HG03558 (cell line): ENCODE results near the gene RNF13.
"Not testable (repeated sequence)": the region's sequence is repeated elsewhere in the genome, so short reads cannot be mapped to it uniquely, and the experiment has no call there.

Experiments used
- ATAC-seq: cut with Tn5 transposase; IDR thresholded peaks from one replicate; pipeline ENCODE4 v1.9.1; 2021; ENCODE audit warnings: moderate number of reproducible peaks; ENCODE audit not compliant: unreplicated experiment; ENCODE audit errors: extremely low read depth

Gene RNF13

DNA sequence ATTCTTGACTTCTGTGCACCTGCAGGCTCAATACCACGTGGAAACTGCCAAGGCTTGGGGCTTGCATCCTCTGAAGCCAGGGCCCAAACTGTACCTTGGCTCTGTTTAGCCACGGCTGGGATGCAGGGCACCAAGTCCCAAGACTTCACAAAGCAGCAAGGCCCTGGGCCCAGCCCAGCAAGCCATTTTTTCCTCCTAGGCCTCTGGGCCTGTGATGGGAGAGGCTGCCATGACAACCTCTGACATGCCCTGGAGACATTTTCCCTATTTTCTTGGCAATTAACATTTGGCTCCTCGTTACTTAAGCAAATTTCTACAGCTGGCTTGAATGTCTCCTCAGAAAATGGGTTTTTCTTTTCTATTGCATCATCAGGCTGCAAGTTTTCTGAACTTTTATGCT, 25.5 kb downstream of the RNF13 start:
- not testable (repeated sequence) for ATAC-seq

DNA sequence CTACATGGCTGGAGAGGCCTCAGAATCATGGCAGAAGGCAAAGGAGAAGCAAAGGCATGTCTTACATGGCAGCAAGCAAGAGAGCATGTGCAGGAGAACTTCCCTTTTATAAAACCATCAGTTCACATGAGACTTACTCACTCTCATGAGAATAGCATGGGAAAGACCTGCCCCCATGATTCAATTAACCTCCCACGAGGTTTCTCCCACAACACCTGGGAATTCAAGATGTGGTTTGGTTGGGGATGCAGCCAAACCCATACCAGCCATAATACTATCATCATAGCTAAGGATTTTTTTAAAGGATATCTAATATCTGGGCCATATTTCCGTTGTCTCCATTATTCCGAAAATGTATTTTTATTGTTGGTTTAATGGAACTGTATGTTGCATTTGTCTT, 26.5 kb downstream of the RNF13 start:
- ATAC-seq = not testable (repeated sequence)

DNA sequence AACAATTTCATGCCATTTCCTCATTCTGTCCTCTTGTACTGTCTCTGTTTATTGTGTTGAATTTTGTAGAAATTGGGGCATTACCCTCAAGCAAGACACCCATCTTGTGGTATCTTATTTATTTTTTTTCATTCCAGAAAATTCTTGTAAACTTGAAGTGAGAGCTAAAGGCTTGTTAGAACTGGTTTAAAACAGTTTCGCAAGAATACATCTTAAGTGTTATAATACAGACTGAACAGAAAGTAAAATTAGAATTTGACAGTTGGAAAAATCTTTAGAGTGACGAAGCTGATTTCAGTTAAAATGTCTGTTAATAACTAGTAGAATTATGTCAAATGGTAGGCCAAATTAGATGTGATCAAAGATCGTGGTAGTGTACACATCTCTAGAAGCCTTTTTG, 26.9 kb downstream of the RNF13 start:
- no peak for ATAC-seq

DNA sequence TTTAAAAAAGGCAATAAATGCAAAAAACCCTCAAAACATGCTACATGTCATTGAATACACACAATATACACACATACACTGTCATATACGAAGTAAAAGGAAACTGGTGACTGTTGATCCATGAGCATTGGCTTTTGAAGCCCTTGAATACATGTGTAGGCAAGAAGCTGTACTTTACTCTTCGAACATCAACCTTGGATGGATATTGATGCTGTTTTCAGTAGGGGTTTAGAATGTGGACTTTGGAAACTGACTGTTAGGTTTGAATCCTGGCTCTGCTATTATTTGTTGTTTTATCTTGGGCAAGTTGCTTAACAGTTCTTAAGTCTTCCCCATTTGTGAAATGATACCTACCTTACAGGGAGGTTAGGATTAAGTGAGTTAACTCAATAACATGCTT, 30.5 kb downstream of the RNF13 start:
- no peak for ATAC-seq

DNA sequence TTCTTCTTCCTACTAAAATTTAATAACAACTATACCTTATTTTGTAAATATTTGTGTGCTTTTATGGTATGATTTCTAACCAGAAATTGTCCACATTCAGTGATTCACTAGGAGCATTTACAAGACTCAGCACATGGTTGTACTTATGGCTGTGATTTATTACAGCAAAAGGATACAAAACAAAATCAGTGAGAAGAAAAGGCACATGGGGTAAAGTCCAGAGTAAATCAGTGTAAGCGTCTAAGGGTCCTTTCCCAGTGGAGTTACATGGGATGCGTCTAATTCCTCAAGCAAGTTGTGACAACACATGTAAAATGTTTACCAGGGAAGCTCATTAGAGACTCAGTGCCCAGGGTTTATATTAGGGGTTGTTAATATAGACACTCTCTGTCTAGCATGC, 31.1 kb downstream of the RNF13 start:
- ATAC-seq = no peak

DNA sequence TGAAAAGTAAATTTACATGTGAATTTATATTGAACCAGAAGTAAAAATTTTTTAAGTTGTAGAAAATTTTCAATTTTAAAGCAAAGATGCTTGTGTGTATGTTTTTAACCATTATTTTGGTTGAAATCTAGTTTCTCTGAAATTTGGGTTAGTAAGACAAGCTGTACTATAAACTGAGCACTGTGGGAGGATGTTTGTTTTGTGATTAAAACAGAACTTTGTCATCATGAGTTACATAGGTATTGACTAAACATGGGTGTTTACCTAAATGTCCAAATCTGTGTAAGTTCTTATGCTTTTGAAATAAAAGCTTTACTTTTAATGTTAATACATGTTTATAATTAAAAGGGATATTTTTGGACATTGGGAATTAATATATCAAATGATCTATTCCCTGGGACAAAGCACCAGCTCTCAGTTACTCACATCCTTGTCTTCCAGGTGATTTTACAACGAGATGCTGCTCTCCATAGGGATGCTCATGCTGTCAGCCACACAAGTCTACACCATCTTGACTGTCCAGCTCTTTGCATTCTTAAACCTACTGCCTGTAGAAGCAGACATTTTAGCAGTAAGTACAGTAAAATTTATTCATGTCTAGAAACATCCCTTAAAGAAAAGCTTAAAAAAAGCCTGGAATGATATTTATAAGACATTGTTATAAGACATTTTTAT, 32.7 kb downstream of the RNF13 start:
- ATAC-seq = no peak

DNA sequence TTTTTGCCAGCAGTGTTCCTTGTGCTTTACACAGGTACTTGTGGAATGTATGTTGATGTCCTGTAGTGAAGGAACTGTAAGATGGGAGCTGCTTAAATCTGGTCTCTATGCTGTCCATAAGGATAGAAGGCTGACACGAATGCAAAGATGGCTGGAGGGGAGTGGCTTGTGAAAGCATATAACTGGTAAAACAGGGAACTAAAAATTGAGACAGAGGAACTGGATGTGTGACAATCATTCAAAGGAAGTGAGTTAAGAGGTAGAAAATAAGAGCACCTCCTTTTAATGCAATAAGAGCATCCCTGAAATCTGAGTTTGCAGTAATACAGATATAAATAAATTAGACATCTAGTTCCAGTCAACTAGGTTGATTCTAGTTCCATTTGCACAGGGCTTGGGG, 35.2 kb downstream of the RNF13 start:
- ATAC-seq = no peak

DNA sequence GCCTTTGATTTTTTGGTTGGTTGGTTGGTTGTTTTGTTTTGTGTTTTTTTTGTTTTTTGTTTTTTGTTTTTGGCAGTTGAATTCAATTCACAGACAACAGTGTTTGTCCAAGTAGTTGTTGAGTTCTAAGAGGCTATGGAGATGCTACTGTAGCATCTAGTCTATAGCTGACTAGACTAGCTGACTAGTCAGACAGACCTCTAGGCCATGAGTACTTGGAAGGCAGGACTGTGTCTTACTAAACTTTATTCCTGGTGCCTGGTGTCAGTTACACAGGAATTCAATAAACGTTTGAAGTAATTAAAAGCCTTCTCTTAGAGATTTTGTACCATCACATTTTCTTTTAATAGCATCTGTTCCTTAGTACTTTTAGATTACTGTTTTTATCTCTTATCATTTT, 35.7 kb downstream of the RNF13 start:
- ATAC-seq = no peak

DNA sequence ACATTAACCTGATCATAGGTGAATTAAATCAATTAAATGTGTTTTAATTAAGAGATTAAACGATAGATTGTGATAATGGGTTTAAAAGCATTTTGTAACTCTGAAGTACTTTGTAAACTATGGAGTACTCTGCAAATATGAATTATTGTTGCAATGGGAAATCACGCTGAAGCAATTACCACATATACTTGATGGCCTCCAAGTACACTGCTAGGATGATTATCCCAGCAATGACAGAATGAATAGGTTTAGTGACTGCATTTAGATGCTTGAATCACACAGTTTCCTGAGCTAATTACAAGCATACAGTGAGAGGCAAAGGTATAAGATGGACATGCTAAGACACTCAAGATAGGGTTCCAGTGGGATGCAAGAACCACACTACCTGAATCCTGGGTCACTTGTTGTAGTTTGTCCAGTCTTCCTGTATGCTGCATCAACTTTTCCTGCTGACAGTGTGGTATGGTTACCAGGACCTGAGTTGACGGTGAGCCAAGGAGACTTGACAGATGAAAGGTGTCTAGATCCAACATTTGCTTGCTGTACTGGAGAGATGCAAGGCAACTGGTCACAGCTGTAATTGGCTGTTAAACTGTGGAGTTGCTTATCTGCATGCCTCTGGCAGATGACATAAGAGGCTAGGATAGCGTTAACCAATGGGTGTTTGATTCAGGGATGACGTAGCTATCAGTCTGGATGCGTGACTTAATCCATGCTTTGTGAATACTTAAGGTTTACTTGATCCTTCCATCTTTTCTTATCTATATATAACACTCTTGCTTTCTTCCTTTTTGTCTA, 38.0 kb downstream of the RNF13 start:
- ATAC-seq = no peak

DNA sequence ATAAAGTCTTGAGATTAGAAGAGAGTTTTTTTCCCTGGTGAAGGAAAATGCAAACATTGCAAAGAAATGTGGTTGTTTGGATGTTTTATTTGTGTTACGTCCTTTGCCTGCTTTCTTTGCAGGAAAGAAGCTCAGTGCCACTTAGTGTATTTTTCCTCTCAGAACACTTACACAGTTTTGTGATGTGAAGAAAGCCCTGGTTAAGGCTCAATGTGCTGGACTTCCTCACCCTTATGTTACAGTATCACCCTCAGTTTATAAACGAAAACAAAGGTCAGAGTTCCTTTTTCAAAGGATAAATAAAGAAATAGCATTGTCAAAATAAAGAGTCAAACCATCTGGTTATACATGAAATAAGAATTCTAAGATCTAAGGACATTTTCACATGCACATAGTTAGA, 45.9 kb downstream of the RNF13 start:
- no peak for ATAC-seq

DNA sequence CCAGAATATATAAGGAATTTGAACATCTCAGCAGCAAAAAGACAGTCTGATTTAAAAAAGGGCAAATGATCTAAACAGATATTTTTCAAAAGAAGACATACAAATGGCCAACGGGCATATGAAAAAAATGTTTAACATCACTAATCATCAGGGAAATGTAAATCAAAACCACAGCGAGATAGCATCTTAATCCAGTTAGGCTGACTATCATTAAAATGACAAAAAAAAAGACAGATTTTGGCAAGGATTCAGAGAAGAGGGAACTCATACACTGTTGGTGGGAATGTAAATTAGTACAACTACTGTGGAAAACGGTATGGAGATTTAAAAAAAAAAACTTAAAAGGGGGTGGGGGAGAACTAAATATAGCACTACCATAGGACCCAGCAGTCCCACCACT, 47.9 kb downstream of the RNF13 start:
- no peak for ATAC-seq

DNA sequence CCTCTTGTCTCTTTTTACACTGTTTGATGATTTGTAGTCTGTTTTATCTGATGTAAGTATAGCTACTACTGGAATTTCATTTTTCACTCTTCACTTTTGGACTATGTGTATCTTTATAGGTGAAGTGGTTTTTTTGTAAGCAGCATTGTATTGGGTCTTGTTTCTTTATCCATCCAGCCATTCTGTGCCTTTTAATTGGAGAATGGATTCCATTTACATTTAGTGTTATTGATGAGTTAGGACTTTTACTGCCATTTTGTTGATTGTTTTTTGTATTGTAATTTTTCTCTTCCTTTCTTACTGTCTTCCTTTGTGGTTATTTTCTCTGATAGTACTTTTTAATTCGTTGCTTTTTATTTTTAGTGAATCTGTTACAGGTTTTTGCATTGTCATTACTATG, 54.5 kb downstream of the RNF13 start:
- no peak for ATAC-seq

DNA sequence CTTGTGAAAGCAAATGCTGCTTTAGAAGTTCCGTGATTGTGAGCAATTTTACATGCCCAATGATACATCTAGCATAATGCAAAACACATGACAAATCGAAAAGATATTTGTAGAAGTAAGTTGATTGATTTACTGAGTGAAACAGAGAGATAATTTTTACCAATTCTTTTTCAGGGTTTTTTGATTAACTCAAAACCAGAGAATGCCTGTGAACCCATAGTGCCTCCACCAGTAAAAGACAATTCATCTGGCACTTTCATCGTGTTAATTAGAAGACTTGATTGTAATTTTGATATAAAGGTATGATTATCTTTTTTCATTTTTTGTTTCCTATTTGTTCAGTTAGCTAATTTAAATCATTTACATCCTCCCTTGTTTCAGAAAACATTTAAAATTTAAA, 58.8 kb downstream of the RNF13 start:
- no peak for ATAC-seq

DNA sequence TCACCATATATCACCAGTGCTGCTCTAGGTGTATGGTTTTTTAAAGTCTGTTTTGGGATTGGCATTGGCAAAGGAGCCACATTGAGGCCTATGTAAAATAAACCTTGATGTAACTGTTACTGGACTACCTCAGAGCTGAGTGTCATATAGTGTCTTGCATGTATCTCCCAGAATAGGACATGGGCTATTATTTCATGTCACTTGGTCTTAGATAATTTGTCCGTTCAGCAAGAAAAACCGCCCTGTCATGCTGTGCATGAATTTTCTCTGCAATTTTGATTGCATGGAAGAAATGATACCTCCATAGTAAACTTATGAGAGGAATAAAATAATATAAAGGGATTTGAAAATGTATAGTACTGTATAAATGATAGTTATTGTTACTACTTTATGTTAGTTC, 59.6 kb downstream of the RNF13 start:
- no peak for ATAC-seq

DNA sequence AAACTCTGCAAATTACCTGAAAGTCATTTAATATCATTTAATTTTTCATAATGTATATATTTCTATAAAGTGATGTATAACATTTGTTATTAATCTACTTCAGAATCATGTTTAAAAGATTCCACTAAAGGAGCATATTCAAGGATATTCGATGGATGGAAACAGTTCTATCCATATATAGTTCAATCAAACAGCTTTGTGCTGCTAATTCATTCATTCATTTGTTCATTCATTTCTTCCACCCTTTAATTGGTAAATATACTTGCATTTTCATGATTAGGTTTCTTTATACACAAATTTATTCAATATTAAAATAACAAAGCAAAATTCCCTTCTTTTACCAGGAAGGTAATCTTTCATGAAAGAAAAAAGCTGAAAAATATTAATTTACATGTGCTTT, 64.7 kb downstream of the RNF13 start:
- ATAC-seq = no peak

DNA sequence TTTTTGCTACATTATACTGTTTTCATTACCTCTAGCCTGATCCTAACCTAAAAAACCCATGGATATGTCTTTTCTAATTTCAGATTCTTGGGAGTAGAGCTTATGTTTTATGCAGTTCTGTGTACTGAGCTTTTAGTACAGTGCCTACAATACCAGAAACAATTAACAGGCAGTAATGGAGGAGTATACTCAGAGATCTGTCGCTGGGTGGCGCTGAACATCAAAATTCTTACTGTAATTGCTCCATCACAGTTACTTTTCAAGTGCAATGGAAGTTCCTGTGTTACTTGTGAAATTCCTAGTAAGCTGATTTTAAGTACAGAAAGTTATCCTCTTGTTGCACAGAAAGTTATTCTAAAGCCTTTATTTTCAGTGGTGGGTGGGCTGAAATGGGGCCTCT, 66.9 kb downstream of the RNF13 start:
- ATAC-seq = no peak

DNA sequence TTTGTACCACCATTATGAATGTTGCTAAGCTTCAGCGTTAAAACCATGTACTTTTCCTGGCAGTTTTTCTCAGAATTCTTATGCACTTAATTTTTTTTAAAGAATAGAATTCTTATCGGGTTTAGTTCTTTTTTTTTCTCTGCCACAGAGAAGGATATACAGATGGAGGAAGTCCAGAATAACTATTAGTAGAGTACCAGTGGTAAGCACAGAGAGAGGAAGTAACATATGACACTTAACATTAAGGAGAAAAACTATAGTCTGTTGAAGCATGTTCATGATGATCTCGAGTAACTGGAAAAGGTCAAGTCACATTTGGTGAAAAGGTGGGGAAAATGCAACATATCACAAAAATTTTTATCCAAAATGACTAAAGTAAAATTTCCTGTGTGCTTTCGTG, 68.9 kb downstream of the RNF13 start:
- no peak for ATAC-seq

DNA sequence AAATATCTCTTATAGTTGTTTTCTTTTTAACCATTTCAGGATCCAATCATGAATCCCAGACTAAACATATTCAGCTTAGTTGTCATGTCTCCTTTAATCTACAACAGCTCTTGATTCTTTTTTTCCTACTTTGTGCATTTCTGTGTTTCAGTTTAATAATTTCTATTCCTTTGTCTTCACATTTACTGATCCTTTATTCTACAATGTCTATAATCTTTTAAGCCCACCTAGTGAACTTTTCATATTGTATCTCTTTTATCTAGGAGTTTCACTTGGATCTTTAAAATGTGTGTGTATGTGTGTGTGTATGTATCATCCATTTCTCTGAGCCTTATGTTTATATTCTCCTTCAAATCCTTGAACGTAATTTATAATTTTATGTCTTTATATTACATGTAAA, 70.1 kb downstream of the RNF13 start:
- no peak for ATAC-seq

DNA sequence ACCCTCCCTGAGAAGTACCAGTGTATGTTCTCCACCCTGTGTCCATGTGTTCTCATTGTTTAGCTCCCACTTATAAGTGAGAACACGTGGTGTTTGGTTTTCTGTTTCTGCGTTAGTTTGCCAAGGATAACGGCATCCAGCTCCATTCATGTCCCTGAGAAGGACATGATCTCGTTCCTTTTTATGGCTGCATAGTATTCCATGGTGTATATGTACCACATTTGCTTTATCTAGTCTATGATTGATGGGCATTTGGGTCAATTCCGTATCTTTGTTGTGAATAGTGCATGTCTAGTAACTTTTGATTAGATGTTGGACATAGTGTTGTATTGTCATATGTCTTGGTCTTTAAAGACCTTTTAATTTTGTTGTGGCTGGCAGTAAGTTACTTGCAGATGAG, 70.8 kb downstream of the RNF13 start:
- not testable (repeated sequence) for ATAC-seq

DNA sequence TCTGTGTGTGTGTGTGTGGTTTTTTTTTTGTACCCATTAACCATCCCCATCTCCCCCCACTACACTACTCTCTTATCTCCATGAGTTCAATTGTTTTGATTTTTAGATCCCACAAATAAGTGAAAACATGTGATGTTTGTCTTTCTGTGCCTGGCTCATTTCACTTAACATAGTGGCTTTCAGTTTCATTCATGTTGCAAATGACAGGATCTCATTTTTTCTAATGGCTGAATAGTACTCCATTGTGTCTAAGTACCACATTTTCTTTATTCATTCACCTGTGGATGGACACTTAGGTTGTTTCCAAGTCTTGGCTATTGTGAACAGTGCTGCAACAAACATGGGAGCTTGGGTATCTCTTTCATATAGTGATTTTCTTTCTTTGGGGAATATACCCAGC, 71.8 kb downstream of the RNF13 start:
- not testable (repeated sequence) for ATAC-seq

DNA sequence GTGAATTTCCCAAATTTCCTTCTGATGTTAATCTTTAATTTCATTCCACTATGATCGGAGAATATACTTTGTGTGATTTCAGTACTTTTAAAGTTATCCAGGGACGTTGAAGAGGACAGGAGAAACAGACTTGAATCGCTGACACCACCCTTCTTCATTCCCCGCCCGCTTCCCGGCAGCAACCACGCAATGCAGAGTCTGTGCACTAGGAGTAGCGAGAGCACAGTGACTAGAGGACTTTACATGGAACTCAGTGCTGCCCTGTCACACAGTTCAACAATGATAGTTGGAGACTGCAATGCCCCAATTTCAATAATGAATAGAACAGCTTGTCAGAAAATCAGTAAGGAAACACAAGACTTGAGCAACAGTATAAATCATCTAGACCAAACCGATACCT, 73.9 kb downstream of the RNF13 start:
- no peak for ATAC-seq

DNA sequence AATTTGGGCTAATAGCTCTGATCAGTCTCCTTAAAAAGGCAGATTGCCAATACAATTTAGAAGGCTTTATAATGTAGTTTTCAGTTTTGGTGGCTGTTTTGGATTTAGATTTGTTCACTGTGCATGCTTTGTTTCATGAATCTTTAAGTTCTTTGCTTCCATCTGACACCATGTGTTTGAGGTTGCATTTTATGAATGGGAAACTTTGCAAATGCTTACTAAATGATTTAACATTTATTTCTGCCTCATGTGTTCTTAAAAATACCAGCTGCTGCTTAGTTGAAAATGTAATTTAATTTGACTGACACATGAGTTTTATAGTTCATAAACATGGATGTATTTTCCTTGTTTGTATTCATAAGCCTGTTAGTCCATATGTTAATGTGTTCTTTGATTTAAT, 78.6 kb downstream of the RNF13 start:
- ATAC-seq = no peak
